Activated CD8-positive, alpha-beta T cell treated with anti-CD3 and anti-CD28 coated beads for 36 hours (primary cell): ENCODE measurements around the gene ADCY9. TPM values are rescaled to one million over a fixed set of nuclear protein-coding genes. Genes with fewer than 3 reads are reported as not detected.

Experiments
- ATAC-seq: fragments of 200-7000 bp; cut with Tn5 transposase; one replicate; pipeline ENCODE4 v1.10.0; 2021; ENCODE audit warnings: mild to moderate bottlenecking, moderate library complexity
- CTCF ChIA-PET: fragments of 350-600 bp; sonication (Branson Sonifier 250); formaldehyde crosslinking; loops from one replicate; lab custom pipeline; 2021; ENCODE audit warnings: antibody characterized with exemption; lab: Charles Lee
- POLR2A ChIA-PET: fragments of 350-600 bp; sonication (Branson Sonifier 250); formaldehyde crosslinking; loops from one replicate; lab custom pipeline; 2021; ENCODE audit warnings: antibody characterized with exemption; lab: Charles Lee
- DNase-seq: peaks from one replicate; pipeline ENCODE4 v3.0.0-alpha.2; 2020
- H3K27ac Mint-ChIP-seq: one replicate; pipeline ENCODE4 v1.8.0; 2021; ENCODE audit warnings: mild to moderate bottlenecking, mixed read lengths
- H3K27me3 Mint-ChIP-seq: one replicate; pipeline ENCODE4 v1.8.0; 2021; ENCODE audit warnings: mixed read lengths
- H3K36me3 Mint-ChIP-seq: one replicate; pipeline ENCODE4 v1.8.0; 2021; ENCODE audit warnings: low read depth, mixed read lengths
- H3K4me1 Mint-ChIP-seq: one replicate; pipeline ENCODE4 v1.8.0; 2021; ENCODE audit warnings: low read depth, mixed read lengths
- H3K4me3 Mint-ChIP-seq: one replicate; pipeline ENCODE4 v1.8.0; 2021; ENCODE audit warnings: mild to moderate bottlenecking, moderate library complexity, mixed read lengths
- H3K9me3 Mint-ChIP-seq: one replicate; pipeline ENCODE4 v1.8.0; 2021; ENCODE audit warnings: mixed read lengths
- CTCF ChIP-seq: fragments of 200-600 bp; IDR thresholded peaks from one replicate; pipeline ENCODE4 v1.8.0; 2022; ENCODE audit warnings: antibody characterized with exemption, mild to moderate bottlenecking
- intact Hi-C: fragments of 100-400 bp; cut with micrococcal nuclease; formaldehyde crosslinking; loops from one replicate; pipeline ENCODE4 v1.10.0; 2022
- total RNA-seq, 2 experiments: library from RNA; stranded (reverse); gene quantifications; one replicate each; pipeline ENCODE4 v1.2.3, GENCODE V29; 2021

ADCY9 gene
- total RNA-seq, 2 experiments from 2014 or later, result 4.1 to 4.8 TPM

- intact Hi-C loops, result no loop called here
- no peak for TF ChIP-seq CTCF
- DNase-seq (no peak), ATAC-seq (no peak)
- Mint-ChIP-seq H3K27ac (no peak overlapping the region), H3K36me3 (no peaks in the 10 kb centered on the region), H3K9me3 (no peaks in the 10 kb centered on the region), H3K4me3 (no peak overlapping the region), H3K27me3 (no peaks in the 10 kb centered on the region), H3K4me1 (peaks cover 11% of the 10 kb centered on the region)
- ChIA-PET POLR2A (no interaction called here), CTCF (no interaction called here)
These were observed 113.1 kb downstream of the ADCY9 start for GRCh38 chr16:4003166-4003565.

GRCh38 chr16:4002121-4002520 lies 114.1 kb downstream of the ADCY9 start:
- ATAC-seq (no peak), DNase-seq (no peak)
- Mint-ChIP-seq H3K27ac (no peak overlapping the region), H3K9me3 (no peaks in the 10 kb centered on the region), H3K36me3 (no peaks in the 10 kb centered on the region), H3K27me3 (no peaks in the 10 kb centered on the region), H3K4me1 (peaks cover 11% of the 10 kb centered on the region), H3K4me3 (no peak overlapping the region)
- intact Hi-C loops, result no loop called here
- no peak for TF ChIP-seq CTCF
- CTCF ChIA-PET, result interaction anchor here (1.0 to 1.2 kb wide), 2 partner anchors 19 to 252 kb away, joined by 3 to 5 read pairs; no protein-coding TSS in a partner anchor
- POLR2A ChIA-PET, result no interaction called here

GRCh38 chr16:3999479-4000325 lies 116.5 kb downstream of the ADCY9 start:
- no peak overlapping the region for H3K4me3 Mint-ChIP-seq
- POLR2A ChIA-PET, result no interaction called here
- TF ChIP-seq CTCF, result no peak
- no peaks in the 10 kb centered on the region for H3K9me3 Mint-ChIP-seq
- no peak overlapping the region for H3K27ac Mint-ChIP-seq
- CTCF ChIA-PET, result no interaction called here
- DNase-seq (no peak), ATAC-seq (peak; percentile 20)
- peaks cover 11% of the 10 kb centered on the region for H3K4me1 Mint-ChIP-seq
- H3K36me3 Mint-ChIP-seq, result no peaks in the 10 kb centered on the region
- intact Hi-C loops, result no loop called here
- H3K27me3 Mint-ChIP-seq, result no peaks in the 10 kb centered on the region

GRCh38 chr16:3998793-3999478 lies 117.3 kb downstream of the ADCY9 start:
- ChIA-PET POLR2A (no interaction called here), CTCF (no interaction called here)
- intact Hi-C loops, result no loop called here
- DNase-seq (no peak), ATAC-seq (no peak)
- Mint-ChIP-seq H3K27ac (no peak overlapping the region), H3K36me3 (no peaks in the 10 kb centered on the region), H3K27me3 (no peaks in the 10 kb centered on the region), H3K4me1 (peaks cover 11% of the 10 kb centered on the region), H3K9me3 (no peaks in the 10 kb centered on the region), H3K4me3 (no peak overlapping the region)
- no peak for TF ChIP-seq CTCF

- TF ChIP-seq CTCF, result no peak
- no peak overlapping the region for H3K4me3 Mint-ChIP-seq
- no peaks in the 10 kb centered on the region for H3K27me3 Mint-ChIP-seq
- H3K36me3 Mint-ChIP-seq, result no peaks in the 10 kb centered on the region
- H3K4me1 Mint-ChIP-seq, result peaks cover 11% of the 10 kb centered on the region
- ChIA-PET POLR2A (no interaction called here), CTCF (no interaction called here)
- DNase-seq, result no peak
- no peak for ATAC-seq
- no peaks in the 10 kb centered on the region for H3K9me3 Mint-ChIP-seq
- H3K27ac Mint-ChIP-seq, result no peak overlapping the region
- intact Hi-C loops, result no loop called here
These were observed 118.9 kb downstream of the ADCY9 start for GRCh38 chr16:3997231-3997841.
